A549 (cell line): ENCODE data around the gene NEU3. TPM values are rescaled to one million over a fixed set of nuclear protein-coding genes. Genes with fewer than 3 reads are reported as not detected.

Experiments used
- ATAC-seq, 2 experiments: fragments of 200-7000 bp in 1 of 2; fragments of >200 bp in 1 of 2; cut with Nextera tagmentation in 1 of 2; cut with Tn5 transposase in 1 of 2; 3 replicates each; pipeline versions ENCODE4 v1.8.0 to v1.9.1; 2018 to 2020; ENCODE audit warnings: mild to moderate bottlenecking in 1 of 2, moderate library complexity in 1 of 2
- CTCF ChIA-PET: fragments of 300-600 bp; sonication (Branson Sonifier 250); formaldehyde crosslinking; extraction: SDS; loops from one replicate; lab custom pipeline; 2021; ENCODE audit warnings: antibody characterized with exemption, inconsistent platforms; lab: Yijun Ruan, JAX
- POLR2A ChIA-PET: fragments of 350-600 bp; formaldehyde crosslinking; extraction: SDS; loops from one replicate; lab custom pipeline; 2021; ENCODE audit warnings: antibody characterized with exemption, inconsistent platforms; lab: Yijun Ruan, JAX
- DNase-seq, 2 experiments: peaks; one replicate each; pipeline versions ENCODE4 v3.0.0 to v3.0.0-alpha.2; 2011 to 2016; ENCODE audit warnings: low read depth in 1 of 2, low spot score in 1 of 2
- FAIRE-seq: peaks from 2 replicates; lab custom pipeline; 2011; peaks lifted over from hg19 to GRCh38; lab: Jason Lieb, UNC
- H3K27ac ChIP-seq, 2 experiments: fragments of >200 bp; sonication (Bioruptor Twin); formaldehyde crosslinking; 3 replicates each; pipeline ENCODE4 v1.5.1; 2016 to 2017
- H3K4me1 ChIP-seq: fragments of >200 bp; sonication (Bioruptor Twin); formaldehyde crosslinking; 3 replicates; pipeline ENCODE4 v1.6.1; 2016
- H3K4me2 ChIP-seq: fragments of >200 bp; sonication (Bioruptor Twin); formaldehyde crosslinking; 3 replicates; pipeline ENCODE4 v1.6.1; 2016
- H3K4me3 ChIP-seq: fragments of >200 bp; sonication (Bioruptor Twin); formaldehyde crosslinking; 3 replicates; pipeline ENCODE4 v1.5.1; 2016
- H3K9me3 ChIP-seq: fragments of >200 bp; sonication (Bioruptor Twin); formaldehyde crosslinking; 3 replicates; pipeline ENCODE4 v1.6.1; 2016
- ATOH8 ChIP-seq: fragments of 250-450 bp; sonication (Bioruptor Pico); IDR thresholded peaks from 2 replicates; pipeline ENCODE4 v1.5.0; 2020; ENCODE audit warnings: low read depth, mild to moderate bottlenecking, moderate library complexity
- BHLHE40 ChIP-seq: IDR thresholded peaks from 2 replicates; pipeline ENCODE4 v1.6.1; 2012; ENCODE audit warnings: low read depth, low read length, inconsistent platforms
- CBX2 ChIP-seq: fragments of 200-600 bp; sonication (generic); IDR thresholded peaks from 2 replicates; pipeline ENCODE4 v1.6.1; 2016; ENCODE audit warnings: low read depth, mild to moderate bottlenecking, borderline replicate concordance
- CBX8 ChIP-seq: fragments of 200-600 bp; sonication (generic); IDR thresholded peaks from 2 replicates; pipeline ENCODE4 v1.6.1; 2016
- CEBPB ChIP-seq, 2 experiments: fragments of >200 bp in 1 of 2; sonication (Bioruptor Twin) in 1 of 2; formaldehyde crosslinking in 1 of 2; IDR thresholded peaks; 2 replicates each; pipeline ENCODE4 v1.6.1; 2012 to 2016
- CHD2 ChIP-seq: fragments of 150-350 bp; IDR thresholded peaks from 2 replicates; pipeline ENCODE4 v1.6.1; 2014; ENCODE audit warnings: low read length; ENCODE audit not compliant: partially characterized antibody
- CTCF ChIP-seq: fragments of >200 bp; sonication (Bioruptor Twin); formaldehyde crosslinking; IDR thresholded peaks from 3 replicates; pipeline ENCODE4 v1.5.1; 2016
- E2F6 ChIP-seq: IDR thresholded peaks from 2 replicates; pipeline ENCODE4 v1.6.1; 2012; ENCODE audit warnings: low read depth, borderline replicate concordance
- FOXS1 ChIP-seq: fragments of 250-450 bp; sonication (Bioruptor Pico); IDR thresholded peaks from 2 replicates; pipeline ENCODE4 v1.5.0; 2020; ENCODE audit warnings: mild to moderate bottlenecking, moderate library complexity
- HEYL ChIP-seq: fragments of 250-450 bp; sonication (Bioruptor Pico); IDR thresholded peaks from 2 replicates; pipeline ENCODE4 v1.8.0; 2021; ENCODE audit warnings: mild to moderate bottlenecking, moderate library complexity
- MYC ChIP-seq: IDR thresholded peaks from 2 replicates; pipeline ENCODE4 v1.6.1; 2012; ENCODE audit warnings: mild to moderate bottlenecking, inconsistent platforms, low read length, improper control_type of control experiment, borderline replicate concordance
- NR3C1 ChIP-seq: fragments of >200 bp; sonication (Bioruptor Twin); formaldehyde crosslinking; IDR thresholded peaks from 3 replicates; pipeline ENCODE4 v1.6.1; 2017
- POLR2AphosphoS2 ChIP-seq: conservative IDR thresholded peaks from 2 replicates; pipeline ENCODE4 v1.6.1; 2012; ENCODE audit warnings: low read length, improper control_type of control experiment, inconsistent platforms
- RARB ChIP-seq: fragments of 250-450 bp; sonication (Bioruptor Pico); IDR thresholded peaks from 2 replicates; pipeline ENCODE4 v1.8.0; 2021; ENCODE audit warnings: mild to moderate bottlenecking, moderate library complexity
- RCOR1 ChIP-seq: fragments of 150-350 bp; IDR thresholded peaks from 2 replicates; pipeline ENCODE4 v1.6.1; 2014; ENCODE audit warnings: antibody characterized with exemption, low read length, low read depth
- REST ChIP-seq: fragments of 200-600 bp; sonication (generic); IDR thresholded peaks from 2 replicates; pipeline ENCODE4 v1.6.1; 2016; ENCODE audit warnings: antibody characterized with exemption, mild to moderate bottlenecking, moderate library complexity
- RNF2 ChIP-seq: fragments of 200-600 bp; sonication (generic); IDR thresholded peaks from 2 replicates; pipeline ENCODE4 v1.6.1; 2016; ENCODE audit warnings: low read depth, mild to moderate bottlenecking, antibody characterized with exemption, moderate library complexity, borderline replicate concordance
- SREBF2 ChIP-seq: fragments of 450-650 bp; IDR thresholded peaks from 2 replicates; pipeline ENCODE4 v1.6.1; 2014; ENCODE audit warnings: mild to moderate bottlenecking, moderate library complexity
- ZFP36 ChIP-seq: fragments of 450-650 bp; IDR thresholded peaks from 2 replicates; pipeline ENCODE4 v1.6.1; 2014; ENCODE audit warnings: borderline replicate concordance; ENCODE audit not compliant: partially characterized antibody
- WGBS: methylation state at CpG from one replicate; pipeline ENCODE4 v1.1.6; 2017; ENCODE audit errors: missing lambda C conversion rate; 5-methylcytosine and 5-hydroxymethylcytosine counted together
- polyA plus RNA-seq, 4 experiments: library from polyadenylated mRNA; depleted of rRNA in 3 of 4; stranded (reverse); fragments of >200 nt; fragmentation: RNase III in 1 of 4; extraction: RNeasy Plus Mini Kit Qiagen cat#74134 plus additional on column Dnase treatment in 1 of 4; gene quantifications; 2 replicates in 3 of 4; 3 replicates in 1 of 4; pipeline ENCODE4 v1.2.3, GENCODE V29; 2011 to 2017

NEU3 gene
- polyA plus RNA-seq, 2 of the 4 experiments (the other 2 are of a cell fraction): 4.0 to 5.5 TPM

GRCh38 chr11:75035911-75036565 lies 47.3 kb downstream of the NEU3 start:
- Histone ChIP-seq H3K9me3 (no peaks in the 10 kb centered on the region), H3K4me1 (peaks cover 8% of the 10 kb centered on the region; the same call in 1 of the 3 replicates), H3K27ac (no peak overlapping the region), H3K4me3 (no peak overlapping the region), H3K4me2 (no peak overlapping the region)
- ATAC-seq (no peak), FAIRE-seq (no peak), DNase-seq (no peak)
- 89% methylated on average over 3 of the region's 3 CpGs for WGBS
- POLR2A ChIA-PET: no interaction called here
- no peak for TF ChIP-seq RARB
- TF ChIP-seq E2F6: no peak
- TF ChIP-seq FOXS1 (CRISPR knock-in tag): no peak
- TF ChIP-seq CEBPB (IDR thresholded peaks at IDR 0.05): no peak
- TF ChIP-seq CBX2: no peak
- no peak for TF ChIP-seq SREBF2
- TF ChIP-seq RCOR1: no peak
- TF ChIP-seq CBX8: no peak
- TF ChIP-seq NR3C1: no peak
- TF ChIP-seq ZFP36: no peak
- TF ChIP-seq HEYL (CRISPR knock-in tag): no peak
- TF ChIP-seq CHD2: no peak
- no peak for TF ChIP-seq POLR2AphosphoS2
- TF ChIP-seq MYC: no peak
- no peak for TF ChIP-seq ATOH8
- no peak for TF ChIP-seq REST
- TF ChIP-seq RNF2: no peak
- no peak for TF ChIP-seq BHLHE40
- CTCF ChIA-PET: interaction anchor here (0.8 to 3.1 kb wide), 8 partner anchors 13 to 213 kb away, joined by 3 to 15 read pairs (median 4); no protein-coding TSS in a partner anchor

GRCh38 chr11:75040167-75040770 lies 51.5 kb downstream of the NEU3 start:
- no peak for FAIRE-seq
- Histone ChIP-seq H3K27ac (no peak overlapping the region), H3K9me3 (no peaks in the 10 kb centered on the region), H3K4me3 (no peak overlapping the region), H3K4me1 (no peaks in the 10 kb centered on the region), H3K4me2 (no peak overlapping the region)
- CTCF ChIA-PET: interaction anchor here (0.6 to 1.5 kb wide), 4 partner anchors 9 to 208 kb away, joined by 3 to 5 read pairs (median 3); no protein-coding TSS in a partner anchor
- no peak for TF ChIP-seq CTCF
- POLR2A ChIA-PET: no interaction called here
- 80% methylated on average over 11 of the region's 11 CpGs for WGBS
- ATAC-seq: no peak
- no peak for DNase-seq
